Caco-2 (cell line): Measurements from ENCODE around the gene AOC2. TPM values are rescaled to one million over a fixed set of nuclear protein-coding genes. Genes with fewer than 3 reads are reported as not detected.
A peak's percentile ranks its signal among the peaks of the same experiment; 100 is the strongest.
"Not testable (repeated sequence)": the region's sequence is repeated elsewhere in the genome, so short reads cannot be mapped to it uniquely, and the experiment has no call there.

Source experiments
- BruUV-seq: library from RNA; stranded (reverse); fragments of 400-500 nt; replicated peaks from 2 replicates; lab custom pipeline; 2021; lab: Mats Ljungman, UMichigan
- CTCF ChIA-PET: fragments of 300-600 bp; sonication (Branson Sonifier 250); formaldehyde crosslinking; loops from one replicate; lab custom pipeline; 2022; ENCODE audit warnings: antibody characterized with exemption; lab: Charles Lee
- POLR2A ChIA-PET: fragments of 300-600 bp; sonication (Branson Sonifier 250); formaldehyde crosslinking; loops from one replicate; lab custom pipeline; 2022; ENCODE audit warnings: antibody characterized with exemption; lab: Charles Lee
- DNase-seq, 2 experiments: peaks; one replicate each; pipeline versions ENCODE4 v3.0.0 to v3.0.0-alpha.2; 2020 to 2022
- H3K27me3 ChIP-seq: replicated peaks from 2 replicates; pipeline ENCODE4 v1.6.0; 2011; ENCODE audit warnings: low read length; ENCODE audit not compliant: control insufficient read depth, insufficient read depth
- H3K36me3 ChIP-seq: 2 replicates; pipeline ENCODE4 v1.5.1; 2011; ENCODE audit warnings: low read length; ENCODE audit not compliant: control insufficient read depth, insufficient read depth
- H3K4me1 ChIP-seq: fragments of 250-450 bp; sonication (Bioruptor Pico); 2 replicates; pipeline ENCODE4 v1.5.1; 2020; ENCODE audit warnings: mild to moderate bottlenecking
- H3K4me3 ChIP-seq: 2 replicates; pipeline ENCODE4 v1.5.1; 2011; ENCODE audit warnings: low read depth, mild to moderate bottlenecking, control low read depth, low read length
- H3K9me3 ChIP-seq: fragments of 250-450 bp; sonication (Bioruptor Pico); 2 replicates; pipeline ENCODE4 v1.5.1; 2020; ENCODE audit warnings: mild to moderate bottlenecking, moderate library complexity
- H3K27ac Mint-ChIP-seq: one replicate; pipeline ENCODE4 v1.8.0; 2022; ENCODE audit warnings: mixed read lengths; ENCODE audit not compliant: unreplicated experiment
- H3K27me3 Mint-ChIP-seq: one replicate; pipeline ENCODE4 v1.8.0; 2022; ENCODE audit warnings: mixed read lengths; ENCODE audit not compliant: insufficient read depth, unreplicated experiment
- H3K36me3 Mint-ChIP-seq: one replicate; pipeline ENCODE4 v1.8.0; 2022; ENCODE audit warnings: mild to moderate bottlenecking, mixed read lengths; ENCODE audit not compliant: insufficient read depth, unreplicated experiment
- H3K4me1 Mint-ChIP-seq: one replicate; pipeline ENCODE4 v1.8.0; 2022; ENCODE audit warnings: low read depth, mixed read lengths; ENCODE audit not compliant: unreplicated experiment
- H3K4me3 Mint-ChIP-seq: one replicate; pipeline ENCODE4 v1.8.0; 2022; ENCODE audit warnings: mild to moderate bottlenecking, moderate library complexity, mixed read lengths; ENCODE audit not compliant: unreplicated experiment
- H3K9me3 Mint-ChIP-seq: one replicate; pipeline ENCODE4 v1.8.0; 2022; ENCODE audit warnings: mixed read lengths; ENCODE audit not compliant: unreplicated experiment
- CTCF ChIP-seq, 2 experiments: fragments of 200-600 bp in 1 of 2; IDR thresholded peaks; 1 replicate in 1 of 2; 2 replicates in 1 of 2; pipeline versions ENCODE4 v1.5.1 to v1.8.0; 2011 to 2022; ENCODE audit warnings: antibody characterized with exemption in 1 of 2, control low read depth in 1 of 2, inconsistent platforms in 1 of 2, low read depth in 1 of 2, low read length in 1 of 2, mild to moderate bottlenecking in 1 of 2, moderate library complexity in 1 of 2; ENCODE audit not compliant: insufficient read depth in 1 of 2, severe bottlenecking in 1 of 2, unreplicated experiment in 1 of 2
- intact Hi-C: fragments of 100-400 bp; cut with micrococcal nuclease; formaldehyde crosslinking; loops from one replicate; pipeline ENCODE4 v1.10.0; 2022; ENCODE audit not compliant: unreplicated experiment
- microRNA-seq: library from miRNA; unstranded; fragments of <30 nt; microRNA quantifications from one replicate; pipeline ENCODE4 v1.2.0, GENCODE V29; 2022
- total RNA-seq: library from RNA; stranded (reverse); gene quantifications from 2 replicates; pipeline ENCODE4 v1.2.3, GENCODE V29; 2022

Gene AOC2
- total RNA-seq, 1 experiment from 2014 or later, result 4.2 TPM

GRCh38 chr17:42898147-42898811, 53.9 kb downstream of the AOC2 start:
- ChIA-PET CTCF (no interaction called here), POLR2A (no interaction called here)
- no peaks in the 10 kb centered on the region for H3K36me3 ChIP-seq
- intact Hi-C loops, result no loop called here
- no peak overlapping the region for H3K4me3 Mint-ChIP-seq
- peaks cover 10% of the 10 kb centered on the region for H3K4me1 Mint-ChIP-seq
- H3K9me3 ChIP-seq, result no peaks in the 10 kb centered on the region
- no TSS peak for BruUV-seq
- no peak overlapping the region for H3K27ac Mint-ChIP-seq
- no peak overlapping the region for H3K4me3 ChIP-seq
- H3K4me1 ChIP-seq, result peaks cover 12% of the 10 kb centered on the region; the same call in 1 of the 2 replicates
- H3K27me3 ChIP-seq, result no peaks in the 10 kb centered on the region
- no peak for TF ChIP-seq CTCF (IDR thresholded peaks at IDR 0.05; ENCODE audit: insufficient read depth in 1 of 2, low read depth in 1 of 2, low read length in 1 of 2, severe bottlenecking in 1 of 2, unreplicated experiment in 1 of 2)
- H3K9me3 Mint-ChIP-seq, result no peaks in the 10 kb centered on the region
- H3K36me3 Mint-ChIP-seq, result no peaks in the 10 kb centered on the region
- DNase-seq, result no peak
- H3K27me3 Mint-ChIP-seq, result peaks cover 4% of the 10 kb centered on the region

DNA sequence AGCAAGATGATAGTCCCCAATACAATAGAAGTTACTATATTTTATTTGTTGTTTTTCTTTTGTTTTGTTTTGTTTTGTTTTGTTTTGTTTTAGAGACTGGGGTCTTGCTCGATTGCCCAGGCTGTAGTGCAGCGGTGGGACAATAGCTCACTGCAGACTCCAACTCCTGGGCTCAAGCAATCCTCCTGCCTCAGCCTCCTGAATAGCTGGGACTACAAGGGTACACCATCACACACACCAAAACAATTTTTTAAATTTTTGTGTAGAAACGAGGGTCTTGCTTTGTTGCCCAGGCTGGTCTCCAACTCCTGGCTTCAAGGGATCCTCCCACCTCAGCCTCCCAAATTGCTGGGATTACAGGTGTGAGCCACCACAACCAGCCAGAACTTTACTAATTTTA, 55.6 kb downstream of the AOC2 start:
- BruUV-seq, H3K36me3 Mint-ChIP-seq, H3K27ac Mint-ChIP-seq, H3K4me1 Mint-ChIP-seq, H3K27me3 ChIP-seq, H3K4me3 Mint-ChIP-seq, CTCF ChIA-PET, POLR2A ChIA-PET, DNase-seq, intact Hi-C loops, H3K9me3 Mint-ChIP-seq, H3K27me3 Mint-ChIP-seq, H3K9me3 ChIP-seq, H3K36me3 ChIP-seq, H3K4me3 ChIP-seq, H3K4me1 ChIP-seq: not testable (repeated sequence)

Small RNA genes within 50 kb of the gene (microRNA-seq; reads per million reads assigned to microRNA genes)
- 3.9 reads per million, percentile 25 among the genes with 10 or more reads in this experiment for gene MIR6781

Other genes with a start within 250 kb of the AOC2 start
- 58.6 and 59.0 TPM in 2 replicates for gene RETREG3, start 235.2 kb upstream of the AOC2 start, total RNA-seq
- gene TUBG1, start 234.9 kb upstream of the AOC2 start, total RNA-seq, result 108 and 112 TPM in 2 replicates
- gene TUBG2, start 185.3 kb upstream of the AOC2 start, total RNA-seq, result 23.8 and 26.5 TPM in 2 replicates
- 25.3 and 26.2 TPM in 2 replicates for gene PLEKHH3, start 167.6 kb upstream of the AOC2 start, total RNA-seq
- gene CCR10, start 162.7 kb upstream of the AOC2 start, total RNA-seq, result 1.6 and 3.2 TPM in 2 replicates
- gene CNTNAP1, start 162.0 kb upstream of the AOC2 start, total RNA-seq, result 7.2 and 7.5 TPM in 2 replicates
- gene EZH1, start 99.5 kb upstream of the AOC2 start, total RNA-seq, result 16.9 and 18.0 TPM in 2 replicates
- gene RAMP2, start 83.4 kb upstream of the AOC2 start, total RNA-seq, result 21.4 and 24.3 TPM in 2 replicates
- 96.0 and 103 TPM in 2 replicates for gene VPS25, start 71.1 kb upstream of the AOC2 start, total RNA-seq
- gene WNK4, start 64.0 kb upstream of the AOC2 start, total RNA-seq, result 3.3 and 4.1 TPM in 2 replicates
- 63.5 and 63.6 TPM in 2 replicates for gene COA3, start 45.9 kb upstream of the AOC2 start, total RNA-seq
- 1.7 and 2.2 TPM in 2 replicates for gene CNTD1, start 45.7 kb upstream of the AOC2 start, total RNA-seq
- gene BECN1, start 20.3 kb upstream of the AOC2 start, total RNA-seq, result 82.0 and 82.7 TPM in 2 replicates
- gene PSME3, start 11.2 kb upstream of the AOC2 start, total RNA-seq, result 195 and 197 TPM in 2 replicates
- 0.49 and 0.93 TPM in 2 replicates for gene AOC3, start 6.6 kb downstream of the AOC2 start, total RNA-seq
- not detected in 2 replicates for gene G6PC1, start 56.2 kb downstream of the AOC2 start, total RNA-seq
- gene AARSD1, start 119.9 kb downstream of the AOC2 start, total RNA-seq, result 69.0 and 76.2 TPM in 2 replicates
- gene PTGES3L, start 135.5 kb downstream of the AOC2 start, total RNA-seq, result 1.1 and 1.2 TPM in 2 replicates
- 17.6 and 18.2 TPM in 2 replicates for gene RUNDC1, start 136.0 kb downstream of the AOC2 start, total RNA-seq
- 1,565 and 1,613 TPM in 2 replicates for gene RPL27, start 153.8 kb downstream of the AOC2 start, total RNA-seq
- 9.4 and 10.2 TPM in 2 replicates for gene IFI35, start 162.2 kb downstream of the AOC2 start, total RNA-seq
- gene VAT1, start 177.8 kb downstream of the AOC2 start, total RNA-seq, result 227 and 236 TPM in 2 replicates
- gene RND2, start 180.7 kb downstream of the AOC2 start, total RNA-seq, result 1.2 and 1.7 TPM in 2 replicates